ENCODE results near the gene ACOT2. TPM values are rescaled to one million over a fixed set of nuclear protein-coding genes. Genes with fewer than 3 reads are reported as not detected.
"Not testable (repeated sequence)": the region's sequence is repeated elsewhere in the genome, so short reads cannot be mapped to it uniquely, and the experiment has no call there.

ACOT2 gene, protein sequence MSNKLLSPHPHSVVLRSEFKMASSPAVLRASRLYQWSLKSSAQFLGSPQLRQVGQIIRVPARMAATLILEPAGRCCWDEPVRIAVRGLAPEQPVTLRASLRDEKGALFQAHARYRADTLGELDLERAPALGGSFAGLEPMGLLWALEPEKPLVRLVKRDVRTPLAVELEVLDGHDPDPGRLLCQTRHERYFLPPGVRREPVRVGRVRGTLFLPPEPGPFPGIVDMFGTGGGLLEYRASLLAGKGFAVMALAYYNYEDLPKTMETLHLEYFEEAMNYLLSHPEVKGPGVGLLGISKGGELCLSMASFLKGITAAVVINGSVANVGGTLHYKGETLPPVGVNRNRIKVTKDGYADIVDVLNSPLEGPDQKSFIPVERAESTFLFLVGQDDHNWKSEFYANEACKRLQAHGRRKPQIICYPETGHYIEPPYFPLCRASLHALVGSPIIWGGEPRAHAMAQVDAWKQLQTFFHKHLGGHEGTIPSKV
- 10 to 100 TPM; 34.8 to 74.6 TPM for total RNA-seq
- 26.0 TPM for polyA plus RNA-seq (ENCODE audit: insufficient read depth, low read depth, low replicate concordance)
- long read RNA-seq, donor 1, transcript ACOT2-201 (3 exons, 1,774 nt) = major isoform, 20 of 31 reads
- long read RNA-seq, donor 1, partial matches to known transcripts = 11 of 31 reads
- long read RNA-seq, donor 1, other reads (novel, unspliced or antisense) = 0 of 31 reads
- long read RNA-seq, donor 2, transcript ACOT2-201 (3 exons, 1,774 nt) = major isoform, 5 of 5 reads
- long read RNA-seq, donor 2, partial matches to known transcripts = 0 of 5 reads
- long read RNA-seq, donor 2, other reads (novel, unspliced or antisense) = 0 of 5 reads

DNA sequence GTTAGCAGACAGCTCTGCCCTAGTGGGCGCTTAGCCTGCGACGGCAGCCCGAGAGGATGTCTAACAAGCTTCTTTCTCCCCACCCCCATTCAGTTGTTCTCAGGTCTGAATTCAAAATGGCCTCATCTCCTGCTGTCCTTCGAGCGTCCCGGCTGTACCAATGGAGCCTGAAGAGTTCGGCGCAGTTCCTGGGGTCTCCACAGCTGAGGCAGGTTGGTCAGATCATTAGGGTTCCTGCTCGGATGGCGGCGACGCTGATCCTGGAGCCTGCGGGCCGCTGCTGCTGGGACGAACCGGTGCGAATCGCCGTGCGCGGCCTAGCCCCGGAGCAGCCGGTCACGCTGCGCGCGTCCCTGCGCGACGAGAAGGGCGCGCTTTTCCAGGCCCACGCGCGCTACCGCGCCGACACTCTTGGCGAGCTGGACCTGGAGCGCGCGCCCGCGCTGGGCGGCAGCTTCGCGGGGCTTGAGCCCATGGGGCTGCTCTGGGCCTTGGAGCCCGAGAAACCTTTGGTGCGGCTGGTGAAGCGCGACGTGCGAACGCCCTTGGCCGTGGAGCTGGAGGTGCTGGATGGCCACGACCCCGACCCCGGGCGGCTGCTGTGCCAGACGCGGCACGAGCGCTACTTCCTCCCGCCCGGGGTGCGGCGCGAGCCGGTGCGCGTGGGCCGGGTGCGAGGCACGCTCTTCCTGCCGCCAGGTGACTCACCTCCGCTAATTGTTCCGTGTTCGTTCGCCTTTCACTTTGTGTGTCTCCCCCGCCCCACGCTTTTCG lies at the start of gene ACOT2:
ACOT2 (plus strand) TSS at position 29 of the 774 bp plus-strand sequence; CDS start at position 57, 28 bp downstream.
- H3K9me3 ChIP-seq; H3K27me3 ChIP-seq; H3K4me1 ChIP-seq; intact Hi-C loops (cut with DNase I; ENCODE audit: low total_unique reads); H3K36me3 ChIP-seq (ENCODE audit: low read depth, missing control alignments): not testable (repeated sequence)
- 0 to 2% methylated on average over 9 to 10 of the region's 83 CpGs for WGBS, 2 donors
- DNase-seq = peak; percentile 73
- peak within 1 kb of the TSS; percentile 64 to 66 for H3K4me3 ChIP-seq
- H3K27ac ChIP-seq = peak within 1 kb of the TSS; percentile 70 to 82

DNA sequence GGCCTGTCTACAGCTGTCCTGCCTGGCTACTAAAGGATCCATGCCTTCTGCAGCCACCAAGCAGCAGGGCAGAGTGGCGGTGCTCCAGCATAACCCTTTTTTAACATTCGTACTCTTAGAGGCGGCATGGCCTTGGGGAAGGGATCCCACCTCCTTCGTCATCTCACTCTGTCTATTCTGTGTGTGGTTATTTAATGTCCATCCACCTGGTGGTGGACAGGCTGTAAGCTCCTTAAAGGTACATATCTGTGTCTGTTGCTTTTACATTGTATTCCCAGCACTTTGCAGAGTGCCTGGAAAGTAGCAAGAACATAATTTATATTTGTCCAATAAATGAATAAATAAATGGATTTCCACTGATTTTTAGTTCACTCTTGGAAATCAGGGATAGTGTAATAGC lies 47.8 kb upstream of the ACOT2 start:
- Histone ChIP-seq H3K4me1 (no peaks in the 10 kb centered on the region), H3K36me3 (ENCODE audit: low read depth, missing control alignments) (no peaks in the 10 kb centered on the region), H3K27ac (no peak overlapping the region), H3K9me3 (no peaks in the 10 kb centered on the region), H3K4me3 (no peak overlapping the region), H3K27me3 (no peaks in the 10 kb centered on the region)
- no peak for TF ChIP-seq POLR2A (IDR thresholded peaks at IDR 0.05)
- TF ChIP-seq, protein P1, sequence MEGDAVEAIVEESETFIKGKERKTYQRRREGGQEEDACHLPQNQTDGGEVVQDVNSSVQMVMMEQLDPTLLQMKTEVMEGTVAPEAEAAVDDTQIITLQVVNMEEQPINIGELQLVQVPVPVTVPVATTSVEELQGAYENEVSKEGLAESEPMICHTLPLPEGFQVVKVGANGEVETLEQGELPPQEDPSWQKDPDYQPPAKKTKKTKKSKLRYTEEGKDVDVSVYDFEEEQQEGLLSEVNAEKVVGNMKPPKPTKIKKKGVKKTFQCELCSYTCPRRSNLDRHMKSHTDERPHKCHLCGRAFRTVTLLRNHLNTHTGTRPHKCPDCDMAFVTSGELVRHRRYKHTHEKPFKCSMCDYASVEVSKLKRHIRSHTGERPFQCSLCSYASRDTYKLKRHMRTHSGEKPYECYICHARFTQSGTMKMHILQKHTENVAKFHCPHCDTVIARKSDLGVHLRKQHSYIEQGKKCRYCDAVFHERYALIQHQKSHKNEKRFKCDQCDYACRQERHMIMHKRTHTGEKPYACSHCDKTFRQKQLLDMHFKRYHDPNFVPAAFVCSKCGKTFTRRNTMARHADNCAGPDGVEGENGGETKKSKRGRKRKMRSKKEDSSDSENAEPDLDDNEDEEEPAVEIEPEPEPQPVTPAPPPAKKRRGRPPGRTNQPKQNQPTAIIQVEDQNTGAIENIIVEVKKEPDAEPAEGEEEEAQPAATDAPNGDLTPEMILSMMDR (IDR thresholded peaks at IDR 0.05) = no peak
- intact Hi-C loops (cut with DNase I; ENCODE audit: low total_unique reads) = no loop called here
- no peak for DNase-seq
- 89 to 98% methylated on average over 4 of the region's 4 CpGs for WGBS, 2 donors

DNA sequence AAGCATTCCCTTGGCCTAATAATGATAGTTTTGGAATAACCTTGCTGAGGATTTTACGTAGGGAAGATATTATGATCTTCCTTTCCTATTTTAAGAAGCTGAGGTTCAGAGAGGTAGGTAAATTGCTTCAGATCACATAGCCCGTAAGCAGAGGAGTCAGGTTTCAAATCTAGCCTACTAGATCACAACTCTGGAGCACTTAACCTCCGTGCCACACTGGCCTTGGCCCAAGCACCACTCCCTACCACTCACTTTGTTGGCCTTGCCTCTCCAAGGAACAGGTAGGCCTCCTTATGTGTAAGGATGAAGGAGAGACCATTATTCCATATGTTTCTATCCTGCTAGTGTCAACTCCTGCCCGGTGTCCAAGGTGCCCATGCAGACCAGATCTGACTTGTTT lies 44.5 kb upstream of the ACOT2 start:
- DNase-seq = no peak
- no peaks in the 10 kb centered on the region for H3K36me3 ChIP-seq (ENCODE audit: low read depth, missing control alignments)
- H3K9me3 ChIP-seq = no peaks in the 10 kb centered on the region
- WGBS, 2 donors = 89% methylated on average over 4 of the region's 4 CpGs
- no peaks in the 10 kb centered on the region for H3K27me3 ChIP-seq
- H3K4me1 ChIP-seq = peaks cover 3% of the 10 kb centered on the region
- H3K4me3 ChIP-seq = no peak overlapping the region
- intact Hi-C loops (cut with DNase I; ENCODE audit: low total_unique reads) = no loop called here
- no peak overlapping the region for H3K27ac ChIP-seq
- TF ChIP-seq POLR2A (IDR thresholded peaks at IDR 0.05) = no peak
- TF ChIP-seq, protein P1 (IDR thresholded peaks at IDR 0.05) = no peak

DNA sequence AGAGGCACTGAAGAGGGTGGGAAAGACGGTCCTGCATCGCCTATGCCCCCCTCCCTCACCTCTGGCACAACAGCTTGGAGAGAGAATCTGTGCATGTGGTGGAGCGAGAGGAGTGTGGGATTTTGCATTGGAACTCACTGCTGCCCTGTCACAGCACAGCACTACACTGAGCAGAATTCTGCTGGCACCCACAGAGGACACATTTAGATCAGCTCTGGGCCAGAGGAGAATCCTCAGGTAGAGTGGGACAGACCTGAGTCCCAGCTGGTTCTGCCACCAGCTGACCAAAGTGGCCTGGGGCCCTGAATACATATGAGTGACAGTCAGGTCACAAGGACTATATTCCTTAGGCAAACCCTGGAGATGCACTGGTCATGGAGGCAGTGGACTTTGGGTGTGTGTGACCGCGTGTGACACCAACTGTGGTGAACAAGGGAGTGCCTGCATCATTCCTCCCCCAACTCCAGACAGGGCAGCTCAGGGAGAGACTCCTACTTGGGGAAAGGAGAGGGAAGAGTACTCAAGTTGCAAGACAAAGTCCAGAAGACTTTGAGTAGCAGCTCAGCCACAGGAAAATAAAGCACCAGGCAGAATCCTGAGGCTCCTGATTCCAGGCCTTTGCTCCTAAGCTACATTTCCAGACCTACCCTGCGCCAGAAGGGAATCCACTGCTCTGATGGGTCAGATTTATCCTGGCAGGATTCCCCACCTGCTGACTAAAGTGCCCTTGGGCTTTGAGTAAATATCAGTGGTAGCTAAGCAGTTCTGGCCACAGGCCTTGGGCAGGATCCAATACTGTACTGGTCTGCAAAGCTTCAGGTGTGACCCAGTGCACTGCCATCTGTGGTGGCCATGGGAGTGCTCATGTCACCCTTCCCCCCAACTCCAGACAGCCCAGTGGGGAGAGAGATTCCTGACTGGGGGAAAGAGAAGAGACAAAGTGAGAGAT lies 42.7 kb upstream of the ACOT2 start:
- no peaks in the 10 kb centered on the region for H3K9me3 ChIP-seq
- H3K36me3 ChIP-seq (ENCODE audit: low read depth, missing control alignments) = no peaks in the 10 kb centered on the region
- peaks cover 3% of the 10 kb centered on the region for H3K4me1 ChIP-seq
- TF ChIP-seq, protein P1 (IDR thresholded peaks at IDR 0.05) = no peak
- no peak for TF ChIP-seq POLR2A (IDR thresholded peaks at IDR 0.05)
- no peak overlapping the region for H3K4me3 ChIP-seq
- intact Hi-C loops (cut with DNase I; ENCODE audit: low total_unique reads) = no loop called here
- no peak overlapping the region for H3K27ac ChIP-seq
- WGBS, 2 donors = 74 to 78% methylated on average over 5 to 6 of the region's 6 CpGs
- DNase-seq = peak; percentile 20
- H3K27me3 ChIP-seq = no peaks in the 10 kb centered on the region

DNA sequence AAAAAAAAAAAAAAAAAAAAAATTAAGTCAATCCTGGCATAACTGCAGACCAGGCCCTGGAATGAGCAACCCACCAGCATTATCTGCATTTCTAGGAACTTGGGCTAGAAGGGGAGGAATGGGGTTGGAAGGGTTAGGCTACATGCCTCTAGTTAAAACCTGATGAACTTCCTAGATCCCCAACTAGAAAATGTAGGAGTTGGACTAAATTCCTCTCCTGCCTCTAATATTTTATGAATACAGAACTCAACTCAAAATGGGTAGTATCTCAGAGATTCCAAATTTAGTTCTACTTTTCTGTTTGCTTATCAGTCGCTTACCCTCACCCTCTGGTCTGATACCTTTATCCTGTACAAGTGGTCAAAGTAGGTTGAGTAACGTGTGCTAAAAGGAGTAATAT lies 39.7 kb upstream of the ACOT2 start:
- H3K36me3 ChIP-seq (ENCODE audit: low read depth, missing control alignments); DNase-seq; H3K4me3 ChIP-seq; H3K27me3 ChIP-seq; H3K4me1 ChIP-seq; H3K27ac ChIP-seq; H3K9me3 ChIP-seq; intact Hi-C loops (cut with DNase I; ENCODE audit: low total_unique reads): not testable (repeated sequence)
- 84 to 94% methylated on average over 2 of the region's 2 CpGs for WGBS, 2 donors

DNA sequence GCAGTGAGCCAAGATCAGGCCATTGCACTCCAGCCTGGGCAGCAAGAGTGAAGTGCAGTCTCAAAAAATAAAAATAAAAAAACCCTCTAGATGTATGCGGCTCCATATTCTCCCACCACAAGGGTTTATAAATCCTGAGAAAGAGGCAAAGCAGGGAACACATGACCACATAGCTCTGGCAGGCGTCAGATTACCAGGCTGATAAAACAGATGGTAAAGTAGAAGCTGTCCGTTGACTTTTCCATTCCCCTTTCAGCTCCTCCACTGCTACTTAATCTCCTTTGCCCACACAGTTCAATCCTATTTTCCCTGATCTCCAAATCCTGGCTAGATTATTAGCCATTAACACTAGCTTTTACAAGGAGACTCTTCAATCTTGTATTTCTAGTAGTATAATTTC lies 37.0 kb upstream of the ACOT2 start:
- 77 to 90% methylated on average over 2 to 3 of the region's 3 CpGs for WGBS, 2 donors
- intact Hi-C loops (cut with DNase I; ENCODE audit: low total_unique reads); DNase-seq; H3K4me1 ChIP-seq; H3K9me3 ChIP-seq; H3K36me3 ChIP-seq (ENCODE audit: low read depth, missing control alignments); H3K4me3 ChIP-seq; H3K27ac ChIP-seq; H3K27me3 ChIP-seq: not testable (repeated sequence)

DNA sequence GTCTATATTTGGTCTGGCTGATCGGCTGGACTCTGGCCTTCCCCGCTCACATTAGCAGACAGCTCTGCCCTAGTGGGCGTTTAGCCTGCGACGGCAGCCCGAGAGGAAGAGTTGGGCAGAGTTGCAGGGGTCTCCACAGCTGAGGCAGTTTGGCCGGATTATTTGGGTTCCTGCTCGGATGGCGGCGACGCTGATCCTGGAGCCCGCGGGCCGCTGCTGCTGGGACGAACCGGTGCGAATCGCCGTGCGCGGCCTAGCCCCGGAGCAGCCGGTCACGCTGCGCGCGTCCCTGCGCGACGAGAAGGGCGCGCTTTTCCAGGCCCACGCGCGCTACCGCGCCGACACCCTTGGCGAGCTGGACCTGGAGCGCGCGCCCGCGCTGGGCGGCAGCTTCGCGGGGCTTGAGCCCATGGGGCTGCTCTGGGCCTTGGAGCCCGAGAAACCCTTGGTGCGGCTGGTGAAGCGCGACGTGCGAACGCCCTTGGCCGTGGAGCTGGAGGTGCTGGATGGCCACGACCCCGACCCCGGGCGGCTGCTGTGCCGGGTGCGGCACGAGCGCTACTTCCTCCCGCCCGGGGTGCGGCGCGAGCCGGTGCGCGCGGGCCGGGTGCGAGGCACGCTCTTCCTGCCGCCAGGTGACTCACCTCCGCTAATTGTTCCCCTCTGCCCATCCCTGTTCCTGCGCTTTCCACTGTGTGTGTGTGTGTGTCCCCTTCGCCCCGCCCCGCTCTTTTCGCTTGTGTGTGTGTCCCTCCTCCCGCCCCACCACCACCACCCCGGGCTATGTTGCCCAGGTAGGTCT lies 31.6 kb upstream of the ACOT2 start:
- H3K4me1 ChIP-seq; H3K36me3 ChIP-seq (ENCODE audit: low read depth, missing control alignments); intact Hi-C loops (cut with DNase I; ENCODE audit: low total_unique reads); H3K27me3 ChIP-seq; H3K9me3 ChIP-seq: not testable (repeated sequence)
- peak overlapping the region; percentile 37 to 59 for H3K4me3 ChIP-seq
- peak; percentile 41 for DNase-seq
- 0 to 6% methylated on average over 10 of the region's 84 CpGs for WGBS, 2 donors
- H3K27ac ChIP-seq = peak overlapping the region in 1 of 2 donors; percentile 80

Data from testis (tissue), 5 donors.